H9 (cell line): ENCODE data around the gene NPB. TPM values are rescaled to one million over a fixed set of nuclear protein-coding genes. Genes with fewer than 3 reads are reported as not detected.

Experiments
- DNase-seq: peaks from one replicate; pipeline ENCODE4 v3.0.0-alpha.2; 2017
- H2AFZ ChIP-seq: one replicate; pipeline ENCODE4 v1.6.1; 2013; ENCODE audit warnings: mild to moderate bottlenecking, low read length, control low read depth, moderate library complexity
- H2AK5ac ChIP-seq: 2 replicates; pipeline ENCODE4 v1.6.1; 2013; ENCODE audit warnings: low read length, control low read depth, mixed read lengths; ENCODE audit not compliant: insufficient read length
- H2BK120ac ChIP-seq: one replicate; pipeline ENCODE4 v1.6.1; 2013; ENCODE audit warnings: low read depth, mild to moderate bottlenecking, low read length, control low read depth, inconsistent platforms; ENCODE audit not compliant: poor library complexity, severe bottlenecking
- H2BK12ac ChIP-seq: 2 replicates; pipeline ENCODE4 v1.6.1; 2013; ENCODE audit warnings: low read length, control low read depth, mixed read lengths, low read depth; ENCODE audit not compliant: insufficient read length
- H2BK15ac ChIP-seq: 2 replicates; pipeline ENCODE4 v1.6.1; 2013; ENCODE audit warnings: low read depth, low read length, control low read depth
- H2BK20ac ChIP-seq: one replicate; pipeline ENCODE4 v1.6.1; 2013; ENCODE audit warnings: low read depth, mild to moderate bottlenecking, low read length, control low read depth, inconsistent platforms; ENCODE audit not compliant: poor library complexity, severe bottlenecking
- H2BK5ac ChIP-seq: 2 replicates; pipeline ENCODE4 v1.6.1; 2013; ENCODE audit warnings: low read length, control low read depth, mixed read lengths; ENCODE audit not compliant: insufficient read length
- H3K14ac ChIP-seq: 2 replicates; pipeline ENCODE4 v1.6.1; 2013; ENCODE audit warnings: low read length, control low read depth; ENCODE audit not compliant: insufficient read depth
- H3K18ac ChIP-seq: 2 replicates; pipeline ENCODE4 v1.6.1; 2013; ENCODE audit warnings: low read depth, mild to moderate bottlenecking, mixed read lengths, low read length, control low read depth; ENCODE audit not compliant: insufficient read length
- H3K23ac ChIP-seq: 2 replicates; pipeline ENCODE4 v1.6.1; 2013; ENCODE audit warnings: low read length, control low read depth, mixed read lengths, low read depth; ENCODE audit not compliant: insufficient read length
- H3K23me2 ChIP-seq: 2 replicates; pipeline ENCODE4 v1.6.1; 2013; ENCODE audit warnings: low read depth, mild to moderate bottlenecking, mixed read lengths, low read length, control low read depth; ENCODE audit not compliant: insufficient read length, poor library complexity, severe bottlenecking
- H3K27ac ChIP-seq: 2 replicates; pipeline ENCODE4 v1.5.1; 2013; ENCODE audit warnings: low read length, control low read depth, mixed read lengths, low read depth; ENCODE audit not compliant: insufficient read length
- H3K27me3 ChIP-seq: 2 replicates; pipeline ENCODE4 v1.6.1; 2013; ENCODE audit warnings: low read length, control low read depth, inconsistent platforms; ENCODE audit not compliant: insufficient read depth
- H3K4ac ChIP-seq: 2 replicates; pipeline ENCODE4 v1.6.1; 2013; ENCODE audit warnings: low read depth, mild to moderate bottlenecking, control low read depth, inconsistent platforms, low read length, moderate library complexity
- H3K4me1 ChIP-seq: 2 replicates; pipeline ENCODE4 v1.6.1; 2013; ENCODE audit warnings: low read length, control low read depth, inconsistent platforms; ENCODE audit not compliant: insufficient read depth
- H3K4me2 ChIP-seq: 2 replicates; pipeline ENCODE4 v1.6.1; 2013; ENCODE audit warnings: low read length, control low read depth, mixed read lengths; ENCODE audit not compliant: insufficient read length, insufficient read depth
- H3K56ac ChIP-seq: 2 replicates; pipeline ENCODE4 v1.6.1; 2013; ENCODE audit warnings: low read depth, mild to moderate bottlenecking, mixed read lengths, low read length, control low read depth; ENCODE audit not compliant: insufficient read length
- H3K79me1 ChIP-seq: 2 replicates; pipeline ENCODE4 v1.6.1; 2013; ENCODE audit warnings: low read depth, mild to moderate bottlenecking, moderate library complexity, low read length, control low read depth, inconsistent platforms; ENCODE audit not compliant: insufficient read depth, poor library complexity, severe bottlenecking
- H3K79me2 ChIP-seq: 2 replicates; pipeline ENCODE4 v1.6.1; 2013; ENCODE audit warnings: low read length, control low read depth, inconsistent platforms; ENCODE audit not compliant: insufficient read depth
- H3K9ac ChIP-seq: 2 replicates; pipeline ENCODE4 v1.6.1; 2013; ENCODE audit warnings: low read length, control low read depth, mixed read lengths; ENCODE audit not compliant: insufficient read length; ENCODE audit errors: extremely low read depth
- H3K9me3 ChIP-seq: one replicate; pipeline ENCODE4 v1.6.1; 2013; ENCODE audit warnings: low read depth, low read length, inconsistent platforms; ENCODE audit not compliant: control insufficient read depth
- H3T11ph ChIP-seq: one replicate; pipeline ENCODE4 v1.6.1; 2013; ENCODE audit warnings: mild to moderate bottlenecking, low read length, control low read depth, inconsistent platforms
- H4K20me1 ChIP-seq: one replicate; pipeline ENCODE4 v1.6.1; 2013; ENCODE audit not compliant: control insufficient read depth, insufficient read length, insufficient read depth
- H4K5ac ChIP-seq: 2 replicates; pipeline ENCODE4 v1.6.1; 2013; ENCODE audit warnings: low read depth, mild to moderate bottlenecking, mixed read lengths, low read length, control low read depth; ENCODE audit not compliant: insufficient read length
- H4K8ac ChIP-seq: replicated peaks from 2 replicates; pipeline ENCODE4 v1.6.1; 2013; ENCODE audit warnings: low read length, control low read depth, mixed read lengths, low read depth; ENCODE audit not compliant: insufficient read length
- H4K91ac ChIP-seq: 2 replicates; pipeline ENCODE4 v1.6.1; 2013; ENCODE audit warnings: low read depth, mild to moderate bottlenecking, moderate library complexity, mixed read lengths, low read length, control low read depth; ENCODE audit not compliant: insufficient read length
- H3K27ac Mint-ChIP-seq, 3 experiments: 2 replicates in 2 of 3; 3 replicates in 1 of 3; pipeline ENCODE4 v1.8.0; 2020 to 2021; ENCODE audit warnings: mixed read lengths in 3 of 3, mild to moderate bottlenecking in 1 of 3, moderate library complexity in 1 of 3
- H3K27me3 Mint-ChIP-seq: 2 replicates; pipeline ENCODE4 v1.8.0; 2021; ENCODE audit warnings: low read depth, mild to moderate bottlenecking, moderate library complexity, mixed read lengths
- H3K36me3 Mint-ChIP-seq, 3 experiments: 2 replicates in 2 of 3; 3 replicates in 1 of 3; pipeline ENCODE4 v1.8.0; 2020 to 2021; ENCODE audit warnings: low read depth in 3 of 3, mixed read lengths in 3 of 3; ENCODE audit not compliant: insufficient read depth in 1 of 3
- H3K4me1 Mint-ChIP-seq, 2 experiments: 2 replicates each; pipeline ENCODE4 v1.8.0; 2020; ENCODE audit warnings: mixed read lengths in 2 of 2
- H3K4me3 Mint-ChIP-seq, 2 experiments: 2 replicates in 1 of 2; 3 replicates in 1 of 2; pipeline ENCODE4 v1.8.0; 2020 to 2021; ENCODE audit warnings: mild to moderate bottlenecking in 2 of 2, mixed read lengths in 2 of 2, moderate library complexity in 1 of 2
- H3K9me3 Mint-ChIP-seq, 2 experiments: 2 replicates in 1 of 2; 3 replicates in 1 of 2; pipeline ENCODE4 v1.8.0; 2020; ENCODE audit warnings: mild to moderate bottlenecking in 2 of 2, mixed read lengths in 2 of 2, moderate library complexity in 1 of 2
- CTCF ChIP-seq: fragments of 200-600 bp; sonication (generic); conservative IDR thresholded peaks from 3 replicates; pipeline ENCODE4 v1.8.0; 2021; ENCODE audit warnings: antibody characterized with exemption, mild to moderate bottlenecking
- WGBS: extraction: QIAGEN DNeasy Blood & Tissue Kit; methylation state at CpG from one replicate; pipeline ENCODE4 v1.1.7; 2013; ENCODE audit warnings: missing lambda C conversion rate, low lambda C conversion rate, mixed read lengths; ENCODE audit not compliant: insufficient read length; ENCODE audit errors: extremely low coverage; 5-methylcytosine and 5-hydroxymethylcytosine counted together
- total RNA-seq: library from RNA; stranded (reverse); gene quantifications from 2 replicates; pipeline ENCODE4 v1.2.1, GENCODE V29; 2021

Gene NPB
- total RNA-seq, 1 experiment from 2014 or later: 2.1 TPM

GRCh38 chr17:81903896-81904599 lies 2.0 kb downstream of the NPB start:
- Histone ChIP-seq H3K4me2 (no peak overlapping the region), H3K14ac (no peak overlapping the region), H4K8ac (no peak overlapping the region), H3K27me3 (no peaks in the 10 kb centered on the region; the same call in 1 of the 2 replicates), H3T11ph (no peak overlapping the region), H2BK20ac (no peak overlapping the region), H2BK120ac (no peak overlapping the region), H3K56ac (no peak overlapping the region), H3K79me1 (no peaks in the 10 kb centered on the region), H3K23me2 (peaks cover 11% of the 10 kb centered on the region), H3K18ac (no peak overlapping the region), H3K23ac (no peak overlapping the region), H4K91ac (no peak overlapping the region), H3K27ac (no peak overlapping the region), H2BK15ac (no peak overlapping the region), H3K79me2 (no peaks in the 10 kb centered on the region), H3K9me3 (no peaks in the 10 kb centered on the region), H3K9ac (no peak overlapping the region), H4K5ac (no peak overlapping the region), H2BK5ac (no peak overlapping the region), H3K4ac (no peak overlapping the region), H3K4me1 (no peaks in the 10 kb centered on the region), H2BK12ac (no peak overlapping the region), H2AK5ac (no peak overlapping the region), H2AFZ (no peak overlapping the region), H4K20me1 (no peaks in the 10 kb centered on the region)
- no CpG with 5 or more reads among the region's 24 CpGs for WGBS
- H3K4me1 Mint-ChIP-seq: peaks cover 0 to 3% of the 10 kb centered on the region in 2 experiments; a peak in 2 of 4 replicates
- H3K27ac Mint-ChIP-seq: no peak overlapping the region
- TF ChIP-seq CTCF: no peak
- no peaks in the 10 kb centered on the region for H3K9me3 Mint-ChIP-seq
- no peak overlapping the region for H3K4me3 Mint-ChIP-seq
- DNase-seq: no peak
- H3K27me3 Mint-ChIP-seq: peaks cover 11% of the 10 kb centered on the region
- H3K36me3 Mint-ChIP-seq: peaks cover 4 to 23% (median 11%) of the 10 kb centered on the region in 3 experiments; a peak in 6 of 7 replicates
